ENCODE results near the gene TIMM23. TPM values are rescaled to one million over a fixed set of nuclear protein-coding genes. Genes with fewer than 3 reads are reported as not detected.
A peak's percentile ranks its signal among the peaks of the same experiment; 100 is the strongest.
"Not testable (repeated sequence)": the region's sequence is repeated elsewhere in the genome, so short reads cannot be mapped to it uniquely, and the experiment has no call there.

The TIMM23 gene
- total RNA-seq, 4 donors from 2014 or later, result 24.5 to 62.2 (median 43.5) TPM

DNA sequence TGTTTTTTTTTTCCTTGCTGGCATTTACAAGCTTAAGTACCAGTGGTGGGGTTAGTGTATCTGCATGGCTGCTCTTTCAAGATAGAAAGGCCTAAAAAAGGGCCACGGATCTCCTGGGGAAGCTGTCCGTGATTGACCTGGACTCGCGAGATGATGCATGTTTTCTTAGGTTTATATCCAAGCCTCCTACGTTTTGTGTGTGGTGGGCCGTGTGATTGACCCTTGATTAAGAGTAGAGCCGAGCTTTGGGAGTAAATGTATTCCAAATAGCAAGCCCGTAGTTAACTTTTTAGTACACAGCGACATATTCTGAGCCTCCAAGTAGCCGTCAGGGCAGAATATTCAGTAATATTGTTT, 502 bp downstream of the TIMM23 start:
- not testable (repeated sequence) for H3K9me3 ChIP-seq, DNase-seq, H3K27me3 ChIP-seq, H3K36me3 ChIP-seq
- peak overlapping the region; percentile 67 to 92 (median 80) for H3K4me3 ChIP-seq
- H3K4me1 ChIP-seq, result peaks cover 0 to 24% (median 0%) of the 10 kb centered on the region in 4 donors
- H3K27ac ChIP-seq, result peak overlapping the region in 3 of 4 donors; percentile 56 to 76 (median 61)

GRCh38 chr10:45974041-45974440, 1.8 kb downstream of the TIMM23 start:
- H3K27me3 ChIP-seq, H3K9me3 ChIP-seq, H3K27ac ChIP-seq, DNase-seq, H3K36me3 ChIP-seq, H3K4me3 ChIP-seq: not testable (repeated sequence)
- H3K4me1 ChIP-seq, result peaks cover 0 to 24% (median 0%) of the 10 kb centered on the region in 4 donors

GRCh38 chr10:45978554-45978953, 6.3 kb downstream of the TIMM23 start:
- H3K36me3 ChIP-seq, H3K9me3 ChIP-seq, DNase-seq: not testable (repeated sequence)

GRCh38 chr10:45981367-45981766, 9.1 kb downstream of the TIMM23 start:
- H3K4me3 ChIP-seq, DNase-seq, H3K27ac ChIP-seq, H3K27me3 ChIP-seq, H3K9me3 ChIP-seq, H3K4me1 ChIP-seq: not testable (repeated sequence)
- H3K36me3 ChIP-seq, result peaks cover 0 to 19% (median 0%) of the 10 kb centered on the region in 3 donors

More at GRCh38 chr10:45978554-45978953, 6.3 kb downstream of the TIMM23 start:
- H3K27ac ChIP-seq, H3K27me3 ChIP-seq, H3K4me1 ChIP-seq, H3K4me3 ChIP-seq: not testable (repeated sequence)

- H3K4me3 ChIP-seq, H3K27ac ChIP-seq, H3K9me3 ChIP-seq, H3K27me3 ChIP-seq, H3K4me1 ChIP-seq: not testable (repeated sequence)
- peaks cover 0 to 17% (median 0%) of the 10 kb centered on the region in 3 donors for H3K36me3 ChIP-seq
- peak in 2 of 3 donors; percentile 22 to 75 for DNase-seq
- peak in 4 of 6 experiments; percentile 25 to 68 (median 62) for TF ChIP-seq CTCF (IDR thresholded peaks at IDR 0.05)
Measured at GRCh38 chr10:45983538-45984186, 11.4 kb downstream of the TIMM23 start.

- peaks cover 0 to 22% (median 0%) of the 10 kb centered on the region in 3 donors for H3K36me3 ChIP-seq
- H3K27ac ChIP-seq, H3K27me3 ChIP-seq, H3K4me1 ChIP-seq, H3K4me3 ChIP-seq, H3K9me3 ChIP-seq, DNase-seq: not testable (repeated sequence)
Measured at GRCh38 chr10:45984473-45984872, 12.2 kb downstream of the TIMM23 start.

DNA sequence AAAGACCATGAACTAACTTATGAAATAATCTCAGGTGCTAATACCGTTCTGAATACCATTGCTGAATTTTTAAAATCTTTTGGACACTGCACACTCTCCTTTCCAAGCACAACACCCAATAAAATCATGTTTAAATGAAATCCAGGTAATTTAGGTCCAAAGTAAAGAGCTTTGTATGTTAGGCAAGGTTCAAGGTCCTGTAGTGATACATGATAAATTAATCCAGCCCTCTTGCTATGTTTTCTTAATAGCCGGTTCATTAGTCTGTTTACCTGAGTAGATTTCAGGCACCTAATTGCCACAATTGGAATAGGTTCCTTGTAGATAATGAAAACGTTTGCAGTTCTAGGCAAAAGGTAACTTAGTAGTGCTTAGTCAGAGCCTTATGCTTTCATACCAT, 13.3 kb downstream of the TIMM23 start:
- H3K4me3 ChIP-seq, DNase-seq, H3K4me1 ChIP-seq, H3K9me3 ChIP-seq, H3K27me3 ChIP-seq: not testable (repeated sequence)
- Histone ChIP-seq H3K27ac (peak overlapping the region in 2 of 4 donors; percentile 17 to 52), H3K36me3 (peaks cover 0 to 29% (median 0%) of the 10 kb centered on the region in 3 donors)

DNA sequence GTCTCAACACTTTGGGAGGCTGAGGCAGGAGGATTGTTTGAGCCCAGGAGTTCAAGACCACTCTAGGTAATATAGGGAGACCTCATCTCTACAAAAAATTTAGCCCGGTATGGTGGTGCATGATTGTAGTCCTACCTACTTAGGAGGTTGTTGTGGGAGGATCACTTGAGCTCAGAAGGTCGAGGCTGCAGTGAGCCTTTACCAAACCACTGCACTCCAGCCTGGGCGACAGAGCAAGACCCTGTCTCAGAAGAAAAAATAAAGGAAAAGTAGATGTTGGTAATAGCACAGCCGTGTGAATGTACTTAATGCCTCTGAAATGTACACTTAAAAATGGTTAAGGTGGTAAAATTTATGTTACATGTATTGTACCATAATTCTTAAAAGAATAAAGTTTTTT, 25.3 kb downstream of the TIMM23 start:
- H3K27me3 ChIP-seq, result no peaks in the 10 kb centered on the region
- H3K27ac ChIP-seq, result no peak overlapping the region
- H3K36me3 ChIP-seq, result peaks cover 0 to 45% (median 0%) of the 10 kb centered on the region in 3 donors
- H3K4me1 ChIP-seq, result no peaks in the 10 kb centered on the region
- TF ChIP-seq POLR2A (IDR thresholded peaks at IDR 0.05), result no peak
- TF ChIP-seq CTCF (IDR thresholded peaks at IDR 0.05), result no peak
- DNase-seq, result no peak
- no peaks in the 10 kb centered on the region for H3K9me3 ChIP-seq
- no peak overlapping the region for H3K4me3 ChIP-seq

Measured in Peyer's patch (tissue), 4 donors.